Right forelimb (tissue), 1 donor: ENCODE data around the gene HDAC7.

Source experiments
- DNase-seq: peaks from one replicate; pipeline ENCODE4 v3.0.0-alpha.2; 2018

The HDAC7 gene

DNA sequence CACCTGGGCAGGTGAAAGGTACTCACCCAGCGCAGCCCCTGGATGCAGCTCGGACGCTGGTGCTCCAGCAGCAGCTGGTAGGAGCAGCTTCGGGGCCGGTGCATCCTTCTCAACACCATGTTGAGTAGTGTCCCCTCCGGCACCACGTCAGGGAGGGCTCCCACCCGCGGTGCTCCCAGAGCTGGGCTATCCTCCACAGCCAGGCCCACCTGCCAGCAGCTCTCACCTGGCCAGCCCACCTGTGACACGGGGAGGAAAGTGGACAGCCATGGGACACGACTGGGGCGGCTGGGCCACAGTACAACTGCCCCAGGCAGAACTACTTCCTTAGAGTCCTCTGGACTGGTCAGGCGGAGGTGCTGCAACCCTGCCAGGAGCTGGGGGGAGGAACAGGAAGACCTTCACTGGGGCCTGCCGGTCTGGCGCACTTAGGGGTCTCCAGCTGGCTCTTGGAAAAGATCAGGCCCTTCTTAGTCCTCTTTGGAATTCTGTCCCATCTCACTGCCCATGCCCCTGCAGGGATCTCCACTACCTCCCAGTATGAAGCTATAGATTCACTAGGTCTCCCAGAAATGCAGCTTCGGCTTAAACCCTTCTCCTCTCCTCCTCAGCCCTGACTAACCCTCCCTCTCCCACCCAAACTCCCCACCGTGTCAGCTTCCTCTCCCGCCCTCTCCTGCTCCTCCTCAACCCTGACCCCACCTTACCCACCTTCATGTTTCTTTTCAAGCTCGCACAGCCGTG is 61.7 kb downstream of the HDAC7 start:
- DNase-seq, result no peak

DNA sequence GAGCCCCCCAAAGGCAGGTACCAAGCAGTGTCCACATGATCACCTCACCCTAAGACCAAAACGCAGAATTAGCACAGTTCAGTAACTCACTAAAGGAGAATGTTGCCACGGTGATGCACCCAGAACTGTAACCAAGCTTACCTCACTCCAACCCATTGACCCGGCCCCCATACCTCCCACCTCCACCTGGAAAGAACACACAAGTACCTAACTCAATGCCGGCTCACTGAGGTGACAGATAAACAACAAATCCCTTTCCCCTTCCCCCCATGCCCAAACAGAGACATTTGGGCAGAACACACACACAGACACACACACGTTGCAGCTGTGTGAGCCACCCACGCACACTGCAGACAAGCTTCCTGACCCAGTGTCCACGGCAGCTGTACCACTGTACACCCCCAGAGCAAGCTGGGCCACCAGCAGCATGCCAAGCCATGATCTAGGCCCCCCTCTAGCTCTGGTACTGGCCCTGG is 62.3 kb downstream of the HDAC7 start:
- no peak for DNase-seq

DNA sequence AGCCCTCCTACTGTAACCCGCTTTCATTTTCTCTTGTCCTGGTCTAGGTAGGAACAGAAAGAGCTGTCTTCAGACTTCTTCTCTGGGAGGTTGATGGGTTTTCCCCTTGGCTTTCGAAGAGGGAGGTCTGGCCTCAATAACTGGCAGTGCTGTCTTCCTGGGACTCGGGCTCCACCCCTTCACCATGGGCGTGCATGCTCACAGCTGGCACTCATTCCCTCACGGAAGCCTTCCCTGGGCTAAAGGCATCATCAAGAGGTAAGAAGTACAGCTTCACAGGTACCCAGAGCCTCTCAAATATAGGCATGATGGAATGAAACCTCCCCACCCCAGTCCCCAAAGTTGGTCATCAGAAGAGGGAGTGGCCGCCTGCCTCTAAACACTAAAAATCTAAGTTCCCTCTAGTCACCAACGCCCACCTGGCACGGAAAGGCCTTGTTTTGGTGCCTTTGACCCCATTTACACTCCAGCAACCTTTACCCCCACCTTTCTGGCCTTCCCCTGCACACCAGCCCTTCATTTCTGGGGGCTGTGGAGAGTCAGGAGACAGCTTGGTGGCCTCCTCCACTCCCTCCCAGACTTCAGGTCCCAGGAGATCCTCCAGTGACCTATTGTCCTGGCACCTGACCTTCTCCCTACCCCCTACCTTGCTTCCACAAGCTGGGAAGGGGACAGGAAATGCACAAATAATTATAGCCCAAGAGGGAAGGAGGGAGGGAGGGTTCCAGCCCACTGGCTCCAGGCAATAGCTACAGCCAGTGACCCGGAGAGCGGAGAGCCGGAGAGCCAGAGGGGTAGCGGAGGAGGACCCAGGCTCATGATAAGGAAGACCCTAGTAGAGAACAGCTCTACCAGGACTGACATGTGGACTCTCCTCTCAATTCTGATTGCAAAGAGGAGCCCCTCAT is 63.8 kb downstream of the HDAC7 start:
- DNase-seq, result no peak

DNA sequence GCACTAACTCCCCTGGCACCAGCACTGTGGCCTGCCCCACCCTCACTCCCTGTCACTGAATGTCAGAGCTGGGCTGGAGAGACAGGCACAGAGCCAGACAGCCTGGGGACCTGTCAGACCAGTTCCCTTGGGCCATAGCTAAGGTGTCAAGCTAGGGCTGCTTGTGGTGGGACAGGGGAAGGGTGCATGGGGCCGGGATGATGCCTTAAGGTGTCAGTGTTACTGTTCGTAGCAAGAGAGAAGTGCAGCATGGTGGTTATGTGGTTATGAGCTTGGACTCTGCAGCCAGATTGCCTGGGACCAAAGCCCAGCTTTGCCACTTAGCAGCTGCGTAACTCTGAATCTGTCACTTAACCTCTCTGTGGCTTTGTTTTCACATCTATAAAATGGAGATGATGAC is 64.8 kb downstream of the HDAC7 start:
- DNase-seq, result no peak

DNA sequence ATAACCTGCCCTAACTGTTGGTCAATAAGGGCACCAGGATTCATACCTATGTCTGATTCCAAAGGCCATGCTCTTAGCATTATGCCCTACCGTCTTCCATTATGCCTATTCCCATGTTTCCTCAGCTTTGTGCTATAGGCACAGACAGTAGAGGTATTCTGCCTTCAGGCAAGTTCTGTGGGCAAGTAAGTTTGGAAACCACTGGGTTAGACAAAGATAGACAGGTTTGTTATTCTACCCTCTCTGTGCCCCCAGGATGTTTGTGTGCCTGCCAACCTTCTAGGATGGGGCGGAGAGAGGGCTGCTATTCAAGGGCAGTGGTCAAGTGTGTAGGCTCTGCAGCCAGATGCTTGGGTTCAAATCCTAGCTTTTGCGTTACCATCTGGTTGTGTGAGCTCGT is 65.6 kb downstream of the HDAC7 start:
- DNase-seq, result no peak

DNA sequence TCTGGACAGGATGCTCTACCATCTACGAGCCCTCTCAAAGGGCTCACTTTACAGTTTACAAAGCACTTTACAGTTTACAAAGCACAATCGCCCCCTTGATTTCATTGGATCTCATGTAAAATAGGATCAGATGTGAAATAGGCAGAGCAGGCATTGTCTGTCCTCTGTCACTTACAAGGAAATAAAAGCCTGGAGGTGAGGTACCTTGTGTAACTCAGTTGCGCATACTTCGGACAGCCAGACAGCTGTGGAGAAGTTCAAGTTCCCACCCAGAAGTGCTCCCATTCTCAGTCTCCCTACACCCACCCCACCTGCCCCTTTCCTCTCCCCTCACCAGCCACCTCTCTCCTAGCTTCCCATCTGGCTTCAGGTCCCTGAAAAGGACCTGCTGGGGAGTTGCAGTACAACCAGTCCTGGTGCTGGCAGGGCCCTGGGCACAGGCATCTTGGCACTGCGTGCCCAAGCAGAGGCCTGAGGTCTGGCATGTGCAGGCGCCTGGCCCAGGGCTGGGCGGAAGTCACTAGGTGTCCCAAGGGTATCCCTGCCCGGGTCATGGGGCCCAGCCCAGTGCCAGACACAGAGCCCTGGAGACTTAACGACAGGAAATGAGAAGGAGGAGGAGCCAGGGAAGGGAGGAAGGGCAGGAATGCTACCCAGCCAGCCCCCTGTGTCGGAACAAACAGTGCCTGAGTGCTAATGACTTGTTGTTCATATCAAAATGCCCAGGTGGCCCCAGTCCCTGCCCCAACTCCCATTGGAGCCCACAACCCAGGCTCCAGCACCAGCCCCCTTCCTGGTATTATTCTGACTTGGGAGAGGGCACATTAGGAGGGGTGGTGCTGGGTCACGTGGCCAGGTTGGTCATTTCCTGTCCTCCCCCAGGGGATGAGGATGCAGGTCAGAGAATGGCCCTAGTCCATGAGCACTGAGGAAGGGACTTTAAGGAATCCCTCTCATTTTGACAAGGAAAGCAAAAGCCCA is 66.4 kb downstream of the HDAC7 start:
- DNase-seq, result no peak

DNA sequence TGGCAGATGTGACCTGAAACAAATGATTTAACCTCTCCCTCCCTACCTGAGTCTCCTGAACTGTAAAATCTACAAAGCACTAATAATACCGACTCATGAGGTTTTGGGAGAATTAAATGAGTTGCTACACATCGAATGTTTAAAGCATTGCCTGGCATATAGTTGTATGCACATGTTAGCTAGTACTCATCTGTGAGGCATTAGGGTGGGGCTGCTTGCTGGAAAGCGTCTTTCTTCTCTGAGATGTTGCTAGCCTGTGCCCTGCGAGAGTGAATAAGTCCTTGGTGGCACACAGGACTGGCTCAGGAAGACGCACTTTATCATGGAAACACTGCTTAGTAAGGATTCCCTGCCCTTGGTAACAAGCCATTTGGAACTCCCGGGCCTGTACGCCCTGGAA is 67.2 kb downstream of the HDAC7 start:
- no peak for DNase-seq

DNA sequence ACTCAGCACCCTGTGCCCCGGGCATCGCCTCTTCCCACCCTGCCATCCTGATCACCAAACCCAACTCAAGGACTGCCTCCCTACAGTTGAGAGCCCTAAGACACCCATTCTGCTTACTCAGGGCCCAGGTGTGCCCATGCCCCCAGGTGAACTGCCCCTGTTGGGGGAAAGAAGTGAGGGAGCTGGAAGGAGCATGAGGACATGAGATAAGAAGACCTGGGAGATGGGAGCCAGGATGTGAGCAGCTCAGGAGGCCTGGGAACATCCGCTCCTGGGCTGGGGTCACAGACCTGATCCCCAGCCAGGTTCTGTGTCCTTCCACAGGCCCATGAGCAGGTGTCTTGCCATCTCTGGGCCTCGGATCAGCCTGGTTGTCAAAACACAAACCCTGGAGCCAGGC is 67.6 kb downstream of the HDAC7 start:
- DNase-seq, result no peak

DNA sequence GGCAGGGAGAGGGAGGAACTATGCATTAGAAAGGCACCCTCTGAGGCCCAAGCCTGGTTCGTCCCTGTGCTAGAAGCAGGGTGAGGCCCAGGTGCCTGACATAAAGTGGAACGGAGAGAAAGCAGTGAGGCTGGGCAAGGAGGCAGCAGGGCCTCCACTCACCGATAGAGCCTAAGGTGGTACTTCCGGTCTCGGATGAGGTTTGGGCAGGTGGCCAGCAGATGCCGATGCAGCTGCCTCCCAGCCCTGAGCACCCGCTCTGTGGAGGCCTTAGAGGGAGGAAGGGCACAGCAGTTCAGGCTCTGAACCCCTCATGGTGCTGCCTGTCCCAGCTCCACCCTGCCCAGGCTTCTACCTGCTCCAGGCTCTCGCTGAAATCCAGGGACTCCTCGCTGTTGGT is 68.1 kb downstream of the HDAC7 start:
- DNase-seq, result no peak

DNA sequence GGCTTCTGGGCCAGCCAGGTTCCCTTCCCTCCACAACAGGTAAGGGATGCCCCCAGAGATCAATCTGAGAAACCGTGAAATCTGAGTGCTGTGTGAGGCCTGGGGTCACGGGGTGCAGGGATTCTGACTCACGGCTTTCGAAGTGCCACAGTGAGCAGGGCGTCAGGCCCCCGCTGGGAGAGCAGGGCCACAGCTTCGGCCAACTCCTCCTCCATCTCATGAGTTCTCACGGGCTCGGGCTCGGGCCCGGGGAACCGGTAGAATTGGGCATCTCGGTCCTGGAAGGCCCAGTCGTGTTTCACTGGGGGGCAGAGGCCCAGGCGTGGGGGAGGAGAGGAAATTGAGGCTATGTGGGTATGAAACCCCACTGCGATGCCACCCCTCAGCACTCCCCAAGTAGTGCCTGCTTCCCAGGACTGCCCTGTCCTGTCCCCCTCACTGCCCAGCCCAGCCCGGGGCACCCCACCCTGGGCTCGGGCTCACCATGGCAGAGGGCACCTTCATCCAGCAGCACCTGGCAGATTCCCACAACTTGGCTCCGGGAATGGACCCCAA is 68.7 kb downstream of the HDAC7 start:
- no peak for DNase-seq

DNA sequence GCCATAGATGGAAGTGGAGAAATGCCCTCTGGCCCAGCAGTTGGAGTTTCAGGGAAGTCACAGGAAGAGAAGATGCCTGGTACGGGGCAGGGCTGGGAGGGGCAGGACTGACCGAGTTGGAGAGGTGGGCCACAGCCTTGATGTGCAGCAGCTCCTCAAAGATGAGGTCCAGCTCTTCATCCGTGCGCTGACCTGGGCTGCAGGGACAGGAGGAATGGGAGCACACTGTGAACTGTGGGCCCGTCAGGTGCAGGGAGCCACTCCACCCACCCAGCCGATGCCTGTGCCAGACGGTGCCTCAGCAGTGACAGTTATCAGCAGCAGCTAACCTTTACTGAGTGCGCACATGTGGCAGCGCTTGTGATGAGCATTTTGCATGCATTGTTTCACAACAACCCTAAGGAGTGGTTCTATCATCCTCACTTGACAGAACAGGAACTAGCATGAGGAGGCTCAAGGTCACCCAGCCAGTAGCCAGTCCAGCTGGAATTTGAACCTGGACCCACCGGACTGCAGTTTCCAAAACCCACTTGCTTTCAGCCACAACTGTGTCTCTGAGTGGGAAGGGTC is 69.4 kb downstream of the HDAC7 start:
- DNase-seq, result no peak

DNA sequence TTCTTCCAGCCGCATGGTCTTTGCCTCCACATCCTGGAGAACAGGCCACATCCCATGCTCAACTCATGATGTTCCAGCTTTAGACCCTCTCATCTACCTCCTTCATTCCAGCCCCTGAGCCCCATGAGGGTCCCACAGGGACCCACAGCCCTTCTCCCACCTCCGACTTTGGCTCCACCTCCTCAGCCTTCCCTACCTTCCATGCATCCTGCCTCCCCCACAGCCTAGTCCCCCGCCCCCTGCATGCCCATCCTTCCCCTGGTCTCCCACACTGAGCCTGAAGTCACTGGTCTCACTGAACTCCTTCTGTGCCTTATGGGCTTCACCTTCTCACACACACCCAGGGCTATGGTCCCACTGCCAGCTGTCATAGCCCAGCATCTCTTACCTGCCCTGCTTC is 70.8 kb downstream of the HDAC7 start:
- no peak for DNase-seq

DNA sequence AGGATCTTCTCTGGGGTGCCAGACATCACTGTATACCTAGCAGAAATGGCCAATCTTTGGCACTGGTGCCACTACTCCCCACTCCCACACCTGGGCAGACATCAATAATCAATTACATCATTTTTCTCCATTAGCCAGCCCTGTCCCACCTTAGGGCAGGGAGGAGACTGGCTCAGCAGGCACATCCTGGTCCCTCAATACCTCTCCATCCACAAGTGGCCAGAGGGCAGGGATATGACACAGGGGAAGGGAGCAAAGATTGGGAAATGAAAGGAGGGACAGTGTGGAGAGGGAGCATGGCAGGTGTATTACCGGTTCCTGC is 71.2 kb downstream of the HDAC7 start:
- no peak for DNase-seq

DNA sequence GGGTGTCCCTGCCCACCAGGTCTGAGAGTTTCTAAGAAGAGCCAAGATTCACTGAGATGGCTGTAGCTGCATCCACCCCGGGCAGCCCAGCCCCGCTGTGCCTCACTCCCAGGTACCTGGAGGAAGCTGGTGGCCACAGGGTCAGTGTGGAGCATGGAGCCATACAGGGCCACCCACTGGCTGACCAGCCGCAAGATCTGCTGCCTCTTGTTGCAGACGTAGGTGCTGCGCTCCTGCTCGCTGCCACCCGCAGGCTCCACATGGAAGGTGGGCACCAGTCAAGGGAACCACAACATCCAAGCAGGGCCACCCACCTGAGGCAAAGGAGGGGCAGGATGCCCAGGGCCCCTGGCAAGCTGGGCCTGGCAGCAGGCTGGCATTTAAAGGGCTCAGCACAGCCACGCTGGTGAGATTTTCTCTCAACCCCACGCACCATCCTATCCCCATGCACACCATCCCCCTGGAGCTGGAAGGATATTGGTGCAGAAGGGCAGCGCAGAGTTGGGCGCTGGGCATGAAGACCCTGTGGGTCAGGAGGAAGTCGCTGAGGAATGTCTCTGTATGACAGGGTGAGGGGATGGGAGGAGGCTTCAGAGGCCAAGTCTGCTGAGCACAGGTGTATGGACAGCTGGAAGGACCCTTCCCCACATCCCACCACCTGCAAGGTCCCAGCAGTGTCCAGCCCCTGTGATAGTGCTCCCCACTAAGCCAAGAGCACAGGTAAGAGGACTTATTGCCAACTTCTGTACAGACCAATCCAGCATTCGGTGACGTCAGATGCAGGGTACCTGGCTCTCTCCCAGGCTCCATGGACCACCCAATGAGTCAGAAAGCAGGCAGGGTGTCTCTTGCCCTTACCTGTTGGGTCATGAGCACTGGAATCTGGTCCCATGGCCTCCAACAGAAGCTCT is 71.9 kb downstream of the HDAC7 start:
- DNase-seq, result no peak

DNA sequence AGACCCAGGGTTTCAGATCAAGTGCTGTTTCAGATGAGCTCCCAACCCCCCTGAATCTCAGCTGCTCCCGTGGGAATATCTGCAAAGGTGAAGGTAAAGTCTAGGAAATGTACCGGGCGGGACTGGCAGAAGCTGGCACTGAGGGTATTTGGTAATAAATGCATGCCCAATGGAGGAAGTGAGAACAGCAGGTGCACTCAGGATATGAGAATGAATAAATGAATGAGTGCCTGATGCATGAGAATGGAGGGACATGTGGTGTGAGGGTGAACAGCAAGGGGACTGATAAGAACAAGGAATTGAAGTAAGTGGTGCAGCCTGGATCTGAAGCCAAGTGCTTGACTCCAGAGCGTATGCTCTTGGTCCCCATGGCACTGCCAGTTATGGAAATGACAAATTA is 72.6 kb downstream of the HDAC7 start:
- DNase-seq, result no peak

DNA sequence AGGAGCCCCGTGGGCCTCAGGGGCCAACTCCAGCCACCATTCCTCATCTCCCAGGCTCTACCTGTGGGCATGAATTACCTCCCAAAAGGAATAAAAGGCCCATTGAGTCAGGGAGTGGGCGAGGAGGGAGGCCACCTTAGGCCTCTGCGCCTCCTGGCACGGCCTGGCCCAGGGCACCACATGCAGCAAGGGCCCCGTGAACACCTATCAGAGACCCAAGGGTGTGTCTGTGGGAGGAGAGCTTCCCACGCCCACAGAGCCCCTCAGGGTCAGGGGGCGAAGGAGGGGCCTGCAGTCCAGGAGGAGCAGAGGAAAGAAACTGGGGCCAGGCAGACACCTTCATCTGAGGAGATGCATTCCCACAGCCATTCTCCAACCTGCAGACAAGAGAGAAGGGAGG is 73.2 kb downstream of the HDAC7 start:
- DNase-seq, result no peak

DNA sequence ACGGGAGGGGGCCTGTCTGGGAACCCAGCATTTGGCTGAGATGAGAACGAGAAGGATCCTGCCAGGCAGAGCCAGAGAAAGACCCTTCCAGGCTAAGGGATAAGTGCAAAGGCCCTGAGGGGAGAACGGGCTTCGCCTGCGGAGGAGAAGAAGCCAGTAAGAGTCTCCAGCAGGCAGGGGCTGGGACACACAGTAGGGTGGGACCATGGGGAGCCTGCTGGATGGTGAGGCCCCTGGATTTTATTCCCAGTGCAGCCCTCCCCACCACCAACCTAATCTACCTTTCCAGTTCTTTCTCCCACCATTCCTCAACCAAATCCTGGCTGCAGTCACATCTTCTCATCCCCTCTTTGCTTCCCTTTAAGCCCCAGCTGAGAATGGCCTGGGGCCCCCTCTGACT is 73.6 kb downstream of the HDAC7 start:
- no peak for DNase-seq

DNA sequence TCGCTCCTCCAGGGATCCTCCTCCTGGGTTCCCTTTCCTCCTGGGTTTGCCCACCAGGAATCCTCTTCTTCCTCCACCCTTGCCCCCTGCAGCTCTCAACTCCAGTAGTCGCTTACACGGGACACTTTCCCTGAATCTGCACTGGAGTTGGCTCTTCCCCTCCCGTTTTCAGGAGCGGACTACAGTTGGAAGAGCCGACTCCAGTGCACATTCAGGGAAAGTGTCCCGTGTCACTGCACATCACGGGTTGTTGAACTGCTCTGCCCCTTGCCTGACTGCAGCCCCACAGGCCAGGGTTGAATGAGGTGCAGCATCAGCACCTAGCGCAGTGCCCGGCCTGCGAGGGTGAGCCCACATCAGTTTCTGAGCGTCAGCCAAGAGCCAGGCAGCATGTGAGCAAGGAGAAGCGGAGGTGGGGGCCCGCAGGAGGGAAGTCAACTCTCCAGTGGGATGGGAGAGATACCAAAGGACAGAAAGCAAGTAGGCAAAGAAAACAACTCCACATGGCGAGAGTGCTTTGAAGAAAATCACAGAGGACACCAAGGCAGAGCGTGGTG is 74.1 kb downstream of the HDAC7 start:
- no peak for DNase-seq

DNA sequence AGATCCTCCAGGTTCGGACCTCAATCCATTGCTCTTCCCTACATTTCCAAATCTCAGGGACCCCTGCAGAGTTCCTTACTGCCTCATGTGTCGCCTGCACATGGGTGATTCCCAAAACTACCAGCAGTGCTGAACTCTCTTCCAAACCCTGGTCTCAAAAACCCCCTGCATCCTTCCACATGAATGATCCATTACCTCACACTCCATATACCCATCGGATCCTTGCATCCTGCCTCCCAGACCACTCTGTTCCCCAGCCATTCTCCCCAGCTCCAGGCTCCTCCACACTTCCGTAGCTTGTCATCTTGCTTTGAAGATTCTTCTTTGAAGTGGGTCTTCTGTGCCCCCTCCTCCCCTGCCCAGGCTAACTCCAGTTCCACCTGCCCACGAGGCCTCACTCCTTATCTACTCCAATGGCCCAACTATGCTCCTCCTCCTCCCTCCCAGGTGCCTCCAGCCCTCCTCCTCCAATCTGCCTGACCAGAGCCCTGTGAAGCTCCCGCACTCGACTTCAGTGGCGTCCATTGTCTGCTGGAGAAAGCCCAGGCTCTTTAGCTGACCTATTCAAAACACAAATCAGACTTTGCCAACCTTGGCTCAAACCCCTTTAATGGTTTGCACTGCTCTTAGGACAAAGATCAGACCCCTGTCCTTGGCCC is 74.8 kb downstream of the HDAC7 start:
- DNase-seq, result no peak

DNA sequence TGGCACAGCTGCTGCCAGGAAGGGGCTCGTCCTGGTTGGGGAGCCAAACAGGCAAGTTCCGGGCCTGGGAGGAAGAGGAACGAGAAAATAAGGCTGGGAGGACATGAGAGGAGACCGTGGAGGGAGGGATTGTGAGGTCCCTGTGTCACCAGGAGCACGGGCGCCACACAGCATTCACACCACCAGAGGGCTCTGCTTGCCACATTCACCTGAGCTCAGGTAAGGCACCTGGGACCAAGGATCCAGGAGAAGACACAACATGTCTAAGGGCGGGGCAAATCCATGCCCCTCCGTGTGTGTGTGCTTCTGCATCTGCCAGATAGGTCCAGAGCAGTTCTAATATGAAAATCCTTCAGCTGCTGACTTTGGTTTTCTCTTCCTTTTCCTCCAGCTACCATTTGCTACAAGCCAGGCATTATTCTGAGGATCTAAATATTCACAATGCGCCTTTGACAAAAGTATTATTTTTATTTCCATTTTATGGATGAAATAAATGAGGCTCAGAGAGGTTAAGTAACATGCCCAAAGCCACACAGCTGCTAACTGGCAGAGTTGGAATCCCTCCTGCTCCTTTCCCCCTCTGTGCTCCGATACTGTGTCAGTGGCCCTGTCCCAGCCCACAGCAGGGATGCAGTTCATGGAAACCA is 75.6 kb downstream of the HDAC7 start:
- DNase-seq, result no peak
